WTC11 (cell line): ENCODE measurements around the gene ZNF213.

Experiments
- CTCF ChIP-seq: fragments of 200-600 bp; IDR thresholded peaks from 2 replicates; pipeline ENCODE4 v1.8.0; 2022; ENCODE audit warnings: antibody characterized with exemption
- E2F4 ChIP-seq: sonication (generic); formaldehyde crosslinking; IDR thresholded peaks from 2 replicates; pipeline ENCODE4 v1.8.1; 2022; ENCODE audit warnings: low read depth, mild to moderate bottlenecking, moderate library complexity, missing genetic modification reagents, borderline replicate concordance
- OVOL2 ChIP-seq: fragments of 250-450 bp; sonication (Bioruptor Pico); IDR thresholded peaks from 2 replicates; pipeline ENCODE4 v1.9.0; 2021; ENCODE audit warnings: mild to moderate bottlenecking, borderline replicate concordance

- TF ChIP-seq CTCF = no peak
- no peak for TF ChIP-seq OVOL2 (CRISPR knock-in tag)
- TF ChIP-seq E2F4 (CRISPR knock-in tag) = no peak
Measured at GRCh38 chr16:3165111-3165822, 30.4 kb downstream of the ZNF213 start.
